Rectal smooth muscle tissue (tissue), 1 donor: Measurements from ENCODE around the gene IL23A.

ENCODE experiments used
- H3K27ac ChIP-seq: one replicate; pipeline ENCODE4 v1.7.0; 2013; ENCODE audit warnings: low read depth, low read length, inconsistent platforms
- H3K27me3 ChIP-seq: one replicate; pipeline ENCODE4 v1.7.0; 2013; ENCODE audit warnings: low read length; ENCODE audit not compliant: control insufficient read depth, insufficient read depth
- H3K36me3 ChIP-seq: one replicate; pipeline ENCODE4 v1.7.0; 2013; ENCODE audit warnings: low read length; ENCODE audit not compliant: control insufficient read depth, insufficient read depth
- H3K4me1 ChIP-seq: one replicate; pipeline ENCODE4 v1.7.0; 2013; ENCODE audit warnings: low read length; ENCODE audit not compliant: control insufficient read depth, insufficient read depth
- H3K4me3 ChIP-seq: one replicate; pipeline ENCODE4 v1.7.0; 2013; ENCODE audit warnings: low read length
- H3K9ac ChIP-seq: one replicate; pipeline ENCODE4 v1.7.0; 2013; ENCODE audit warnings: low read length

The IL23A gene

DNA sequence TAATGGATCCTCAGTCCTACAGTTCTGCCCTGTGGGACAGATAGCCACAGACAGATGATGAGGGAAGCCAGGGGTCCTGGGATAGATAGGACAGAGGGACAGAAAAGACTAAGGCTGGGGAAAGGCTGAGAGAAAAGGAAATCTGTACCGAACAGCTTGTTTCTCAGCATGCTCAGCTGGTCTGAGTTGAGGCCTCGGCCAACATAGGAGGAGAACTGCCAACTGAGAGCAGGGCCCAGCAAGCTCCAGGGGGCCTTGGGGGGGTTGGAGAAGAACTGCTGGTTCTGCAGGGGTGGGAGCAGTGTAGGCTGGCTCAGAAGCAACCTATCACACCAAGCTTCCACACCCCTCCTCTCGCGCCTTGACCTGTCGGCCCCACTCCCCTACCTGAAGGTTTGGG, 10.1 kb downstream of the IL23A start:
- Histone ChIP-seq H3K36me3 (peaks cover 44% of the 10 kb centered on the region), H3K27me3 (no peaks in the 10 kb centered on the region)

GRCh38 chr12:56350662-56351061, 12.0 kb downstream of the IL23A start:
- Histone ChIP-seq H3K4me1 (no peaks in the 10 kb centered on the region), H3K36me3 (peaks cover 56% of the 10 kb centered on the region), H3K4me3 (no peak overlapping the region), H3K27ac (no peak overlapping the region), H3K27me3 (no peaks in the 10 kb centered on the region), H3K9ac (no peak overlapping the region)

More for the DNA sequence above, 10.1 kb downstream of the IL23A start:
- Histone ChIP-seq H3K4me3 (no peak overlapping the region), H3K4me1 (no peaks in the 10 kb centered on the region), H3K27ac (no peak overlapping the region), H3K9ac (no peak overlapping the region)

DNA sequence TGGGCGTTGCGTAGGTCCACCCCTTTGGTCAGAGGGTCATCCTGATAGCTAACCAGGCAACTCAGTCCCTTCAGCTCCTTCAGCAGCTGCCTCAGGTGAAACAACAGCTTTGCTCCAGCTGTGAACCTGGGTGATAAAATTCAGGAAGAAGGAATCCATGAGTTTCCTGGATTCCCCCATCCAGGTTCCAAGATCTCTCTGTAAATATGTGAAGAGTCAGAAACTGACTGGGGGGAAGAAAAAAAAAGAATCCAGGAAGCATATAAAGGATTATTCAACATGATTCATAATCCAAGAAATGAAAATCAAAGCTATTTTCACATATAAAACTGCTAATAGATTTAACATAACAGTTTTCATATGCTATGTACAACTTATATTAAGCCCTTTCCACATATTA, 12.6 kb downstream of the IL23A start:
- Histone ChIP-seq H3K27ac (no peak overlapping the region), H3K27me3 (no peaks in the 10 kb centered on the region), H3K4me3 (no peak overlapping the region), H3K36me3 (peaks cover 58% of the 10 kb centered on the region), H3K9ac (no peak overlapping the region), H3K4me1 (no peaks in the 10 kb centered on the region)

- no peak overlapping the region for H3K9ac ChIP-seq
- peaks cover 8% of the 10 kb centered on the region for H3K4me1 ChIP-seq
- peaks cover 24% of the 10 kb centered on the region for H3K36me3 ChIP-seq
- no peaks in the 10 kb centered on the region for H3K27me3 ChIP-seq
- H3K4me3 ChIP-seq = peak overlapping the region; percentile 74
- H3K27ac ChIP-seq = peak overlapping the region; percentile 86
Measured at GRCh38 chr12:56358836-56359532, 20.3 kb downstream of the IL23A start.

DNA sequence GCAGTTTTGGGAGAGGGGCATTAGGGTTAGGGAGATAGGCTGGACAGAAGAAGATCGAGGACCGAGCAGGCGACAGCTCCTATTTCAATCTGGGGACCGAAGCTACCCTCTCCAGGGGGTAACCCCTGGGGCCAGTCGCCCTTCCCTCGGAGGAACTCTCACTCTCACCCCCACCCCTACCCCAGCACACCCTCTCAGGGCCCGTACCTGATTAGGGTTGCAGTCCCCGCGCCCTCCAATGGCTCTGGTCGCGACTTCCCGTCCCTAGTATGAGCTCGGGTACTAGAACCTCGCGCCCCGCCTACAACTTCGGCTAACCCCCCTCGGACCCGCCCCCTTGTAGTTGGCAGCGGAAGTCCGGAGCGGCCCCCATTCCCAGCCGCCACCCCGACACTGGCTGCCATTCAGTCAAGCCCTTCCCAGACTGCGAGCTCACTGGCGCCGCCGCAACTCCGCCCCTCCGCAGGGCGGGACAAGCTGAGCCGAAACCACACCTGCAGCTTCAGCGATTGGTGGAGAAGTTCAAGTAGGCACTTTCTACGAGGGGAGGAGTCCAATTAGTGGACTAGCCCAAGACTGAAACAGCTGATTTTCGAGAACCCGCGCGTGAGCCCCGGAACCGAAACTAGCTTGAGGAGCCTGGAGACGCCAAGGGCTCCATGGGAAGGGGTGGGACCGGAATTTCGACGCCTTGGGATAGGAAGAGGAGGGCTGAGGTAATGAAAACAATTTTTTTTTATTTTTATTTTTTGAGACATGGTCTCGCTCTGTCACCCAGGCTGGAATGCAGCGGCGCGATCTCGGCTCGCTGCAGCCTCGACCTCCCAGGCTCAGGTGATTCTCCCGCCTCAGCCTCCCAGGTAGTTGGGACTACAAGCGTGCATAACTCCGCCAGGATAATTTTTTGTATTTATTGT, 21.4 kb downstream of the IL23A start, which contains the start of gene STAT2:
STAT2 (minus strand) TSS at position 257 of the 917 bp plus-strand sequence. CDS start 3,536 bp downstream, outside the sequence.
- Histone ChIP-seq H3K36me3 (peaks cover 13% of the 10 kb centered on the region), H3K27me3 (no peaks in the 10 kb centered on the region), H3K4me3 (peak within 1 kb of the TSS; percentile 83), H3K27ac (peak within 1 kb of the TSS; percentile 90), H3K4me1 (peaks cover 8% of the 10 kb centered on the region), H3K9ac (peak within 1 kb of the TSS; percentile 76)

DNA sequence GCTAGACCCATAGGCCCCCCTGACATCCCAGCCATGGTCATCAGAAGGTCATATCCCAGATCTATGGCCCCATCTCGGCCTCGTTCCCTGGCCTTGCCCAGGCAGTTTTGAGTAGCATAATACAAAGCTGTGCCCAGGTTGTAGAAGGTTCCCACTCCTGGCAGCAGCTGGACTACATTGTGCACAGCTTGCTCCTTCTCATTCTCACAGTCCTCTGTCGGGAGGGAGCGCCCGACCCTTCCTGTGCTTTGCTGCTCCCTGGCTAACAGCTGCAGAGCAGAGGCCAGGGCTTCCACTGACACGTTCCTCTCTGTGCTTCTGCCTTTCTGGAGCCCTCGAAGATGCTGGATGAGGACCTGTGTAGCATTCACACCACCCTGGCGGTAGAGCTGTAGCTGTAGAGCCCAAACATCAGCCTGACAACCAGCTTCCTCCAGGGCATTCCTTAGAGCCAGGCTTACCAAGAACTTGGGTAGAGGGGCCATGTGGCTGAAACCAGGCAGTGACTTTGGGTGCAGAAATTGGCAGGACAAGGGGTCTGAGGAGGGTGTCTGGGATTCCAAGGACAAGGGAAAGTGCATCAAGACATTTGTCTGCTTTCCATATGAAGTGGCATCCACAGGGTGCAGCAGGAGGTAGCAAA, 22.9 kb downstream of the IL23A start:
- no peak overlapping the region for H3K9ac ChIP-seq
- no peaks in the 10 kb centered on the region for H3K27me3 ChIP-seq
- H3K27ac ChIP-seq = no peak overlapping the region
- H3K36me3 ChIP-seq = no peaks in the 10 kb centered on the region
- no peak overlapping the region for H3K4me3 ChIP-seq
- H3K4me1 ChIP-seq = peaks cover 8% of the 10 kb centered on the region

- Histone ChIP-seq H3K27me3 (no peaks in the 10 kb centered on the region), H3K9ac (no peak within 1 kb of the TSS), H3K4me1 (peaks cover 8% of the 10 kb centered on the region), H3K4me3 (no peak within 1 kb of the TSS), H3K27ac (no peak within 1 kb of the TSS), H3K36me3 (no peaks in the 10 kb centered on the region)
Measured at GRCh38 chr12:56362130-56363059, 23.7 kb downstream of the IL23A start, which contains the start of gene APOF. TSS of gene APOF (minus strand) at chr12:56362857. CDS start at chr12:56362745, 112 bp downstream.

DNA sequence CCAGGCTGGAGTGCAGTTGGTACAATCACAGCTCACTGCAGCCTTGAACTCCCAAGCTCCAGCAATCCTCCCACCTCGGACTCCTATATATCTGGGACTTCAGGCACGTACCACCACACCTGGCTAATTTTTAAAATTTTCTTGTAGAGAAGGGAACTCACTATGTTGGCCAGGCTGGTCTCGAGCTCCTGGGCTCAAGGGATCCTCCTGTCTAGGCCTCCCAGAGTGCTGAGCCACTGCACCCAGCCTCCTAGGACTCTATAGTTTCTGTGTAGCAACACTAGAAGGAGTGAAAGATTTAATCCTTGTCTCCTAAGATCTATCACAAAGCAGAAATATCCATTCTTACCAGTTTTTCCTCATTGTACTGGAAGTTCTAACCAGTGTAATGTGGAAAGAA, 28.3 kb downstream of the IL23A start:
- H3K9ac ChIP-seq = no peak overlapping the region
- H3K36me3 ChIP-seq = no peaks in the 10 kb centered on the region
- H3K27ac ChIP-seq = no peak overlapping the region
- no peaks in the 10 kb centered on the region for H3K4me1 ChIP-seq
- H3K27me3 ChIP-seq = no peaks in the 10 kb centered on the region
- no peak overlapping the region for H3K4me3 ChIP-seq

- H3K9ac ChIP-seq = no peak overlapping the region
Measured at GRCh38 chr12:56373515-56373914, 34.8 kb downstream of the IL23A start.

DNA sequence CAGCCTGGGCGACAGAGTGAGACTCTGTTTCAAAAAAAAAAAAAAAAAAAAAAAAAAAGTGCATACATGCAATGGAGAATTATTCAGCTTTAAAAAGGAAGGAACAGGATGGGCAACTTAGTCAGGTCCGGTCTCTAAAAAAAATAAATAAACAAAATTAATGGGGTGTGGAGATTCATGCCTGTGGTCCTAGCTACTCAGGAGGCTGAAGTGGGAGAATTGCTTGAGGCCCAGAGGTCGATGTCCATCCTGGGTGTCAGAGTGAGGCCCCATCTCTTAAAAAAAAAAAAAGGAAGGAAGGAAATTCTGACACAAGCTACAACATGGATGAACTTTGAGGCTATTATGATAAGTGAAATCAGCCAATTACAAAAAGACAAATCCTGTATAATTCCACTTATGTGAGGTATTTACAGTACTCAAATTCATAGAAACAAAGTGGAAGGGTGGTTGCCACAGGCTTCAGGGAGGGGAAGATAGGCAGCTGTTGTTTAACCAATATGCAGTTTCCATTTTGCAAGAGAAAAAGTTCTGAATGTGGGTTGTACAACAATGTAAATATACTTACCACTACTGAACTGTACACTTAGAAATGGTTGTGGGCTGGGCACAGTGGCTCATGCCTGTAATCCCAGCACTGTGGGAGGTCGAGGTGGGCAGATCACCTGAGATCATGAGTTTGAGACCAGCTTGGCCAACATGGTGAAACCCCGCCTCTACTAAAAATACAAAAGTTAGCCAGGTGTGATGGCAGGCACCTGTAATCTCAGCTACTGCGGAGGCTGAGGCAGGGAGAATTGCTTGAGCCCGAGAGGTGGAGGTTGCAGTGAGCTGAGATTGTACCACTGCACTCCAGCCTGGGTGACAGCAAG, 36.3 kb downstream of the IL23A start:
- Histone ChIP-seq H3K27me3 (no peaks in the 10 kb centered on the region), H3K4me3 (no peak overlapping the region), H3K27ac (no peak overlapping the region), H3K9ac (no peak overlapping the region), H3K4me1 (no peaks in the 10 kb centered on the region), H3K36me3 (no peaks in the 10 kb centered on the region)

More at GRCh38 chr12:56373515-56373914, 34.8 kb downstream of the IL23A start:
- Histone ChIP-seq H3K36me3 (no peaks in the 10 kb centered on the region), H3K27ac (no peak overlapping the region), H3K4me1 (no peaks in the 10 kb centered on the region), H3K27me3 (no peaks in the 10 kb centered on the region), H3K4me3 (no peak overlapping the region)
